ENCODE data around the gene ANKRD36B. TPM values are rescaled to one million over a fixed set of nuclear protein-coding genes. Genes with fewer than 3 reads are reported as not detected.
A peak's percentile ranks its signal among the peaks of the same experiment; 100 is the strongest.
"Not testable (repeated sequence)": the region's sequence is repeated elsewhere in the genome, so short reads cannot be mapped to it uniquely, and the experiment has no call there.

Gene ANKRD36B
- 55.4 TPM for total RNA-seq

DNA sequence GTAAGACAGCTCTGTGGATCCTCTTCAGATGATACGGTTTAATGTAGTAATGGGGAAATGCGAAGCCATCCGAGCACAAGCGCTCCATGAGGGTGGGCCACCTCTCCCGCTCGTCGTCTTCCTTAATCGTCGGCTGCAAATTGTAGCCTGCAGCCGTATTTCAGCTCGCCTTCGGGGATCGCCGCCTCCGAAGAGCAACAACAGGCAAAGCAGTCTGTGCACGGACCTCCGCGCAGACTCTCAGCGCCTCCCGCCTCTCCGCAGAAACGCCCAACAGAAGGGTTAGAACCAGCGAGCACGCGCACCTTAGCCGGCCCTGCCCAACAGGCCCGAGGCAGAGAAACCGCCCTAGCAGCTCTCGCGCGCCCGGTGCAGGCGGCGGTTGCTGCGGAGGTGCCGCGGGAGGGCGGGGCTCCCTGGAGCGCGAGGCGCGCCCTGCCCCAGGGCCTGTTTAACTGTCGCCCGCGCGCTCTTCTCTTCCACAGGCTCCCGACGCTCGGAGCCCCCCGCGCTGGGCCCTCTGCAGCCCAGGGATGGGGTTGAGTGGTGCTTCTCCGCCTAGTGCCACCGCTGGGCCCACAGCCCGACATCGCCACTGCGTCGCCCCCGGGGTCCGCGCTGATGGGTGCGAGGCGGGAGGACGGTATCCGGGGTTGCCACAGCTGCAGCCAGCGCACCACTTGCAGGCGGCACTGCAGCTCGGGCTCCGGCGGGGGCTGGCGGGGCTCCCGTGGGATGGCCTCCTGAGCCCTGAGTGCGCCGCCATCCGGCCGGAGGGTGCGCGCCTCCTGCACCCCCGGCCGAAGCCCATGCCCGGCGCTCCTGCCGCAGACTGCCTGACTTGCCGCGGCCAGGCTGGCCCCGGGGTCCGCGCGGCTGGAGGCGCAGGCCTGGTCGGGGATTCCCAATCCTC, at the start of gene ANKRD36B:
Gene ANKRD36B, minus strand, starts transcription at position 280 of the 913 bp plus-strand sequence. Its CDS starts 192 bp downstream, at position 88.
- ATAC-seq (peak; percentile 80), DNase-seq (ENCODE audit: low spot score) (peak; percentile 78)
- intact Hi-C loops (cut with DNase I) = loop anchor here (10.0 kb wide), 1 partner anchor 105 kb away; no protein-coding TSS in a partner anchor

GRCh38 chr2:97626049-97626430, 36.4 kb upstream of the ANKRD36B start:
- DNase-seq (ENCODE audit: low spot score); ATAC-seq; intact Hi-C loops (cut with DNase I): not testable (repeated sequence)

DNA sequence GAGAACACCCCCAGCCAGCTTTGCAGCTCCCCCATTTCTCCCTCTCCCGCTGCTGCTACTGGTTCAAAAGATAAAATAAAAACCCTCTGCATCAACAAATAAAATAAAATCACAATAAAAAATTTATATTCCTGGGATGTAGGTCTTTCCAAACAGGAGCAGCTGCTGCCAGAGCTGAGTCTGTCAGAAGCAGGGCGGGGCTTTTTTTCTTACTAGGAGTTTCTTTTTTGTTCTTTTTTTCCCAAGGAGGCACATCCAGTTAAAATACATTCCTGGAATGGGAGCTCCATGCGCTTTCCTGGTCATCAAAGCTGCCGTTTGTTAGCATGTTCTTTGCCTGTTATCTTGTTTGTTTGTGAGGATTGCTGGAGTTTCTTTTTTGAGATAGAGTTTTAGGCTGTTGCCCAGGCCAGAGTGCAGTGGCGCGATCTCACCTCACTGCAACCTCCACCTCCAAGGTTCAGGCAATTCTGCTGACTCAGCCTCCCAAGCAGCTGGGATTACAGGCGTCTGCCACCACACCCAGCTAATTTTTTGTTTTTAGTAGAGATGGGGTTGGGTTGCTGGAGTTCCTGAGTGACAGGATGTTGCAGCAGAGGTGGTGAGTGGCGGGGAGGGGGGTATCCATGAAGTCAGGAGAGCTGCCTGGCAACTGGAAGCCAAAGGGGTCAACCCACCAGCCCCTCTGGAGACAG, 35.8 kb upstream of the ANKRD36B start:
- DNase-seq (ENCODE audit: low spot score); intact Hi-C loops (cut with DNase I): not testable (repeated sequence)

DNA sequence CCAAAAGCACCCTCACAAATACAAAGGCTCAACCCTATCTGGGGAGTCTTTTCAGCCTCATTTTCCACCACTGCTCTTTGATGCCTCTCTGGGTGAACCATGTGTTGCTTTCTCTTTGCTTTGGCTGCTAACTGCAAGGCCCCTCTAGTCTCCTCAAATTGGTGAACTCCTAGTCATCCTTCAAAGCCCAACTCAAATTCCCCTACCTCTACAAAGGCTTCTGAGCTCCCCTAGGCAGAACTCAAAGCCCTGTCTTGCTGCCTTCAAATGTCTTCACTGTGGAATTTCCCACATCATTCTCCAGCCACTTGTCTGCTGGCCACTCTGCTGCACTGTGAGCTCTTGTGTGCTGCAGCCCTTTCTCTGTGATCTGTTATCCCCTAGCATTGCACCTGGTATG, 33.3 kb upstream of the ANKRD36B start:
- intact Hi-C loops (cut with DNase I); ATAC-seq; DNase-seq (ENCODE audit: low spot score): not testable (repeated sequence)

More for the DNA sequence above, 35.8 kb upstream of the ANKRD36B start:
- not testable (repeated sequence) for ATAC-seq

DNA sequence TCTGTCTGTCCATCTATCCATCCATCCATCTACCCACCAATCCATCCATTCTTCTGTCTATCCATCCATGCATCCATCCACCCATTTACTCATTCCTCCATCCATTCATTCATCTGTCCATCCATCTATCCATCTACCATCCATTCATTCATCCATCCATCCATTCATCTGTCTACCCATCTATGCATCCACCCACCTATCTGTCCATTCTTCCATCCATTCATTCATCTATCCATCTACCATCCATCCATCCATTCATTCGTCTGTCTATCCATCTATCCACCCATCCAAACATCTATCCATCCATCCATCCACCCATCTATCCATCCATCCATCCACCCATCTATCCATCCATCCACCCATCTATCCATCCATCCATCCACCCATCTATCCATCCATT, 30.8 kb upstream of the ANKRD36B start:
- intact Hi-C loops (cut with DNase I); ATAC-seq; DNase-seq (ENCODE audit: low spot score): not testable (repeated sequence)

- DNase-seq (ENCODE audit: low spot score); ATAC-seq; intact Hi-C loops (cut with DNase I): not testable (repeated sequence)
Measured at GRCh38 chr2:97618939-97619827, 29.5 kb upstream of the ANKRD36B start.

DNA sequence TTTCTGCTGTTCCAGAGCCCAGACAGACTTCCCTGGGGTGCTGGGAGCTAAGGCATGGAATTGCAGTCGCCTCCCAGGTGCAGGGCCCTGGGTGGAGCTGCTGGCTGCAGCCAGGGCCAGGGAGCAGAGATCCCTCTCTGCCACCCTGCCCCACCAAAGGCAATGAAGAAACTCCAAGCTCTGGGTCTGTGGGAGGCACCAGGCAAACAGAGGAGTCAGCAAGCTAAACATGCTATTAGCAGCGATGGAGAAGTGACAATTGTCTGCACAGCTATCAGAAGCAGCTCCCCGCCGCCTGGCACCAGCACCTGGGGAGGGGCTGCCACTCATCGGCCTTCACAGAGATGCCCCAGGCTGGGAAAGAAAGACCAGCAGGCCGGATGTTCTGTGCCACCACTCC, 28.2 kb upstream of the ANKRD36B start:
- DNase-seq (ENCODE audit: low spot score) (no peak), ATAC-seq (no peak)
- intact Hi-C loops (cut with DNase I) = no loop called here

DNA sequence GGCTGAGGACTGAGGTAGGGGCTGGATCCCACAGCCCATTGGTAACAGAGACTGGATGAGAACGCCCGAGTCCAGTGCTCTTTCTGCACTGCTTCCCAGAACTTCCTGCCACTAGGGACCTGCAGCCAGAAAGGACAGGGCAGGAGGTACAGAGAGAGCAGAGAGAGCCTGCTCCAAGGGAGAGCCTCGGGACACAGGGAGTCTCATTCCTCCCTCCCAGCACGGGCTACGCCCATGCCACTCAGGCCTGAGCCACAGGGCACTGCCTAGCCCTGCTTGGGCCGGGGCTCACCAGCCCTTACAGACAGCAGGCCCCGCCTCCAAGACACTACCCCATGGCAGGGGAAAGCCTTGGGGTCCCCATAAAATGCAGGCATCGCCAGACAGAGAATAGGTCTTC, 26.1 kb upstream of the ANKRD36B start:
- intact Hi-C loops (cut with DNase I); DNase-seq (ENCODE audit: low spot score): not testable (repeated sequence)
- peak; percentile 52 for ATAC-seq

GRCh38 chr2:97611895-97612294, 22.2 kb upstream of the ANKRD36B start:
- intact Hi-C loops (cut with DNase I); DNase-seq (ENCODE audit: low spot score); ATAC-seq: not testable (repeated sequence)

- intact Hi-C loops (cut with DNase I); ATAC-seq; DNase-seq (ENCODE audit: low spot score): not testable (repeated sequence)
Measured at GRCh38 chr2:97608745-97609144, 19.1 kb upstream of the ANKRD36B start.

- DNase-seq (ENCODE audit: low spot score); intact Hi-C loops (cut with DNase I): not testable (repeated sequence)
- ATAC-seq = peak; percentile 74
Measured at GRCh38 chr2:97605524-97606339, 16.1 kb upstream of the ANKRD36B start.

GRCh38 chr2:97605109-97605508, 15.4 kb upstream of the ANKRD36B start:
- DNase-seq (ENCODE audit: low spot score); intact Hi-C loops (cut with DNase I); ATAC-seq: not testable (repeated sequence)

GRCh38 chr2:97601537-97601936, 11.9 kb upstream of the ANKRD36B start:
- intact Hi-C loops (cut with DNase I) = not testable (repeated sequence)

GRCh38 chr2:97596180-97596579, 6.5 kb upstream of the ANKRD36B start:
- ATAC-seq; DNase-seq (ENCODE audit: low spot score): not testable (repeated sequence)
- intact Hi-C loops (cut with DNase I) = loop anchor here (10.0 kb wide), 1 partner anchor 99 kb away; no protein-coding TSS in a partner anchor

More at GRCh38 chr2:97601537-97601936, 11.9 kb upstream of the ANKRD36B start:
- ATAC-seq; DNase-seq (ENCODE audit: low spot score): not testable (repeated sequence)

- not testable (repeated sequence) for DNase-seq (ENCODE audit: low spot score); ATAC-seq
- intact Hi-C loops (cut with DNase I) = loop anchor here (10.0 kb wide), 1 partner anchor 101 kb away; no protein-coding TSS in a partner anchor
Measured at GRCh38 chr2:97593520-97593919, 3.8 kb upstream of the ANKRD36B start.

GRCh38 chr2:97590515-97591394, 1.1 kb upstream of the ANKRD36B start:
- intact Hi-C loops (cut with DNase I) = loop anchor here (10.0 kb wide), 1 partner anchor 104 kb away; no protein-coding TSS in a partner anchor
- DNase-seq (ENCODE audit: low spot score) (peak; percentile 89), ATAC-seq (peak; percentile 83)
